ENCODE data around the gene CHD5.
A peak's percentile ranks its signal among the peaks of the same experiment; 100 is the strongest.

The CHD5 gene

DNA sequence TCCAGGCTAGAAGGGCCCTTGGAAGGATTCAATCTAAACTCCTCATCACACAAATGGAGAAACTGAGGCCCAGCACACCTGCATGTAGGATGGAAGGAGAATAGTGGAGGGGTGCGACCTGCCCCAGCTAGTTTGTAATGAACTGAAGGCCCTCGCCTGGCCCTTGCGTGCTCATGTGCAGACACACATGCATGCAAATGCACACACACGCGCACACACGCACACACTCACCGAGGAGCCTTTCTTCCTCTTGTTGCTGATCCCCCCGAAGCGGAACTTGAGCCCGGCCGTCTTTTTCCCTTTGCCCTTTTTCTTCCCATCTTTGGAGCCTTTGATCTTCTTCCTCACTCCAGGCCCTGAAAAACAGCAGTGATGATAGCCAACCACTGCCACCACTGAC, 27.9 kb downstream of the CHD5 start:
- DNase-seq (ENCODE audit: low spot score) = no peak

DNA sequence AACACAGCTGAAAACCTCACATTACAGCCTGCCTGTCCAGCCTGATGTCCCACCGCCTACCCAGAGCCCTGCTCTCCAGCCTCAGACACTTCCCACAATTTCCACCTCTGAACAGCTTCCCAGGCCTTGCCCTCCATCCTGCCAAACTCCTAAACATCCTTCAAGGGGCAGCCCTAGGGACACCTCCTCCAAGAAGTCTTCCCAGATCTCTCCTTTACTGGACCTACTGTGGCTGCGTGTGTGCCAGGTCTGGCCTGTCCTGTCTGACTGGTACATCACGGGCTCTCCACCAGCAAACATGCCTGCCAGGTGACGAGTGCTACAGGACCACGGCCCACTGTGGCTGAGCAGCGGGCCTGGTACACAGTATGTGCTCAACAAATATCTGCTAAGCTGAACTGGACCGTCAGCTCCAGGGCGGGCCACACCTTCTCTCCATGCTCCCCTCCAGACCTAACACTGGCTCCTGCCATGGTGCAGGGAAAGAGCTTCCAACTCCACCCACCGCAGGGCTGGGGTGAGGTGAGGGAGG, 28.8 kb downstream of the CHD5 start:
- DNase-seq (ENCODE audit: low spot score) = no peak

GRCh38 chr1:6150006-6150938, 29.8 kb downstream of the CHD5 start:
- no peak for DNase-seq (ENCODE audit: low spot score)

DNA sequence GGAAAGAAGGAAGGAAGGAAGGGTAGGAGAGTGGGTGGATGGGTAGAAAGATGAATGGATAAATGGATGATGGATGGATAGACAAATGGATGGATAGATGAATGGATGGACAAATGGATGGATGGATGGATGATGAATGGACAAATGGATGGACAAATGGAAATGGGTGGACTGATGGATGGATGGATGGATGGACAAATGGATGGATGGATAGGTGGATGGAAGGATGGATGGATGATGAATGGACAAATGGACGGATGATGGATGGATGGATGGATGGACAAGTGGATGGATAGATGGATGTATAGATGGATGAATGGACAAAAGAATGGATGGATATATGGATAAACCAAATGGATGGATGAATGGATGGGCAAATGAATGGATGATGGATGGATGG, 30.5 kb downstream of the CHD5 start:
- no peak for DNase-seq (ENCODE audit: low spot score)

DNA sequence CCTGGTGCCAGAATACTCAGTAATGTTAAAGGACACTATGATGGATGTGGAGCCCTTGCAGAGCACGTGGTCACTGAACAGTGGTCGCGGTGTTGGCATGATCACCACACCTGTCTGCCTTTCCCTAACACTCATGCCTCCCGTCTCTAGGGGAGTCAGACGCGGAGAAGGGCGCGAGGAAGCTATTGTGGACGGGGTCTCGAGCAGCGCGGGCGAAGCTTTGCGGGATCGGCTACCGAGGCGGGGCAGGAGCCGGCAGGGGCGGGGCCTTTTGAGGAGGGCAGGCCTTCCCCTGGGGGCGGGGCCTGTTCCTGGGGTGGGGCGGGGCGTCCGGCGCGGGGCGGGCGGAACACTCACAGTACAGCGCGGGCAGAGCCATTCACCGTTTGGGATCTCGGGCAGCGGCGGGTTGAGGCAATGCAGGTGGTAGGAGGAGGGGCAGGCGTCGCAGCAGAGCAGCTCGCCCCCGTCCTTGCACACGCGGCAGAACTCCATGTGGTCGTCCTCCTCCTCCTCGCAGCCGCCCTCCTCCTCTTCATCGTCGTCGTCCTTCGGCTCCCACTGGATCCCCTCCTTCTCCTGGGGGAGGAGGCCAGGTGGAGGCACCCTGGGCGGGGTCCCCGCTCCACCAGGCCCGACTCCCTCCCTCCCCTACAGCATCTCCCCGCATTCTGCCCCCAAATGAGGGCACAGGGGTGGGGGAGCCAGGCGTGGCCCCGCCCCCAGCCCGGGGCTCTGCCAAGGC, 31.5 kb downstream of the CHD5 start:
- DNase-seq (ENCODE audit: low spot score) = peak; percentile 58

DNA sequence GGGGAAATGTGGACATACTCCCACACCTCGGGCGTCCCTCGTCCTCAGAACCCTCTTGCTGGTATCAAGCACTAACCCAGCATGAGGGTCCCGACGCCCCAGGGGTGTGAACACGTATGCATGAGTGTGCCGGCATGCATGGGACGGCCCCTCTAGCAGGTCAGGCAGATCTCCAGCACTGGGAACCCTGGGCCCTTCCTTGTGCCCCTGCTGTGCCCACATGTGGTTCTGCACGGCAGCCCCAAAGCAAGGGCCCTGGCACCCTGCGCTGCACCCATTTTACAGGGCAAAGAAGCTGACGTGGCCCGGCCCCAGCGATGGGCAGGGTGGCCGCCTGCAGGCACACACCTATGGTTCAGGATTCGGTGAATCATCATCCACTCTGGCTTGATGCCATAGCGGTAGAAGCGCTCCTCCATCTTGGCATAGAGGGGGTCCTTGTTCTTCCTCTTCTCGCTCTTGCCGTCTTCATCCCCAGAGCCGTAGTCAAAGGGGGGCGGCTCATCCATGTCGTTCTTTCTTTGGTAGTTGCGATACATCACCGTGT, 34.2 kb downstream of the CHD5 start:
- no peak for DNase-seq (ENCODE audit: low spot score)

DNA sequence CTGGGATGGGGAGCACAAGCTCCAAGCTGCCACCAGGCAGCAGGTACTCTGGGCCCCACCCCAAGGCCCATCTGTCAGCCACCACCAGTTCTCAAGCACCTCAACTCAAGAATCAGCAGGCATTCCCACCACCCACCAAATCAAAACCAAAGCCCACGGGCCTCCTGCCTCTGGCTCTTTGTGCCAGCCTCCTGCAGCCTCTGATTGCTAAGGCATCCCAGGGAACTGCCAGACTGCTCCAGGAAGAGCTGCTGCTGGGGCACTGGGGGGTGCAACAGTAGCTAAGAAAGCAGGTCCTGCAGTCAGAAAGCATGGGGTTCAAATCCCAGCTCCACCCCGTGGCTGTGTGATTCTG, 34.7 kb downstream of the CHD5 start:
- no peak for DNase-seq (ENCODE audit: low spot score)

GRCh38 chr1:6144647-6145395, 35.3 kb downstream of the CHD5 start:
- no peak for DNase-seq (ENCODE audit: low spot score)

GRCh38 chr1:6144175-6144574, 35.9 kb downstream of the CHD5 start:
- no peak for DNase-seq (ENCODE audit: low spot score)

GRCh38 chr1:6143395-6143794, 36.7 kb downstream of the CHD5 start:
- no peak for DNase-seq (ENCODE audit: low spot score)

DNA sequence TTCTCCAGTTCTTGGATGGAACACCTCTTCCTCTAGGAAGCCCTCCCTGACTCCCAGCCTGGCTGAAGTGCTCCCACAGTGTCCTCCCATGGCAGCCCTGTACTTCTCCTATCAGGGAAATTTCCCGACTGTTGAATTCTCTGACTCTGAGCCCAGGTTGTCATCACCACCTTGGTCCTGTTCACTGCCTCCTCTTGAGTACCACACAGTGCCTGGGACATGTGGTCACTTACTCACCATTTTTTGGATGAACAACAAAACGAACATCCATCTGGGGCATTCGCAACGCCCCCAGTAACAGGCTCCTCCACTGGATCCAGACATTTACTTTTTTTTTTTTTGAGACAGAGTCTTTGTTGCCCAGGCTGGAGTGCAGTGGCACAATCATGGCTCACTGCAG, 37.4 kb downstream of the CHD5 start:
- no peak for DNase-seq (ENCODE audit: low spot score)

DNA sequence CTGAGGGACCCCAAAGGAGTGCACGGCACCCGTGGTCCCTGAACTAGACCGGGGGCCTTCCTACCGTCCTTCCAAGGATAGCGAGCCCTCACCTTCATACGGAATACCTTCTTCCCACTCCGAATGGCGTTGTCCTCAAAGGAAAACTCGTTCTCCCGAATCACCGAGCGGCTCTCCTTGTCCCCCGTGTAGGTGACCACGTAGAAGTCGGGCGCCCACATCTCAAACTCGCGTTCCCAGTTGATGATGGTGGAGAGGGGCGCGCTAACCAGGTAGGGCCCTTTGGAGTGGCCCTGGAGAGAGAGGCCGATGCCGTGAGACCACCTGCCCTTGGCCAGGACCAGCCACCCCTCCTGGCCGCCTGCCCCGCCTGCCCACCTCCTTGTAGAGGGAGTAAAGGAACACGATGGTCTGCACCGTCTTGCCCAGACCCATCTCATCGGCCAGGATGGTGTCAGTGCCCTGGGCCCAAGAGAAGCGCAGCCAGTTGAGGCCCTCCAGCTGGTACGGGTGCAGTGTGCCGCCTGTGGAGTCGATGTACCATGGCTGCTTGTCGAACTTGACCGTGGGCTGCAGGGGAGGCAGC, 38.0 kb downstream of the CHD5 start:
- no peak for DNase-seq (ENCODE audit: low spot score)

DNA sequence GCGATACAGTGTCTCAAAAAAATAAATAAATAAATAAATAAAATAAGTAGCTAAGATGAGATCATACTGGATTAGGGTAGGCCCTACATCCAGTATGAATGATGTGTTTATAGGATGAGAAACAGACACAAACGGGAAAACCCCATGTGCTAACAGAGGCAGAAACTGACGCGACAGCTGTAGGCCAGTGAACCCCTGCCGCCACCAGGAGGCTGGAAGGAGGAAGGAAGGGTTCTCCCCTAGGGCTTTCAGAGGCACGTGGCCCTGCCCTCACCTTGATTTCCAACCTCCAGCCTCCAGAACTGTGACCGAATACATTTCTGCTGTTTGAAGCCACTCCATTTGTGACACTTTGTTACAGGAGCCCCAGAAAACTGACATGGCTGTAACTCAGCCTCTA, 38.5 kb downstream of the CHD5 start:
- DNase-seq (ENCODE audit: low spot score) = no peak

DNA sequence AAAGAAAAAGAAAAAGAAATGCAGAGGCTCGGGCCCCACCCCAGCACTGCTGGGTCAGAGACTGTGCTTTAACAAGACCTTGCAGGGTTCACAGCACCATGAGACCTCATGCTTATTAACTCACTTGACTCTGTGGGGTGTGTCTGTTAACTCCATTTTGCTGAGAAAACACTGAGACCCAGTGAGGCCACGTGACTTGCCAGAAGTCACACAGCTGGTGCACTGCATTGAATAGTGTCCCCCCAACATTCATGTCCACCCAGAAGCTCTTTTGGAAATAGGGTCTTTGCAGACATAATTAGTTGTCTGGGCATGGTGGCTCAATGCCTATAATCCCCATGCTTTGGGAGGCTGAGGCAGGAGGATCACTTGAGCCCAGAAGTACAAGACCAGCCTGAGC, 39.7 kb downstream of the CHD5 start:
- no peak for DNase-seq (ENCODE audit: low spot score)

DNA sequence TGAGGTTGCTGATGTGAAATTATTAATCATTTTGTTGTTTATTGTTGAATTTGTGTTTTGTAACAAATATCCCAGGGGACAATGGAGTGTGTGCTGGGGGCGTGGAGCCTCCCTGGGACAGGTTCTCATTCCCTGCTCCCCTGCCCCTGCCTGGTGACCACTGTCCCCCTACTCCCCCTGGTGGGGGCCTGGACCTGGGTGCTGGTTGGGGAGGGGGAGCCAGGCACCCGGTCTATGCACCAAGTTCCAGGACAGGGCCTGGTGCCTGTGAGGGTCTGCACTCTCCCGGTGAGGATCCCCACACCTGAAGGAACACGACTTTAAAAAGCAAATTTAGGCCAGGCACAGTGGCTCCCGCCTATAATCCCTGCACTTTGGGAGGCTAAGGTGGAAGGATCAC, 42.4 kb downstream of the CHD5 start:
- no peak for DNase-seq (ENCODE audit: low spot score)

- DNase-seq (ENCODE audit: low spot score) = no peak
Measured at GRCh38 chr1:6136516-6137220, 43.5 kb downstream of the CHD5 start.

- no peak for DNase-seq (ENCODE audit: low spot score)
Measured at GRCh38 chr1:6134741-6135510, 45.2 kb downstream of the CHD5 start.

DNA sequence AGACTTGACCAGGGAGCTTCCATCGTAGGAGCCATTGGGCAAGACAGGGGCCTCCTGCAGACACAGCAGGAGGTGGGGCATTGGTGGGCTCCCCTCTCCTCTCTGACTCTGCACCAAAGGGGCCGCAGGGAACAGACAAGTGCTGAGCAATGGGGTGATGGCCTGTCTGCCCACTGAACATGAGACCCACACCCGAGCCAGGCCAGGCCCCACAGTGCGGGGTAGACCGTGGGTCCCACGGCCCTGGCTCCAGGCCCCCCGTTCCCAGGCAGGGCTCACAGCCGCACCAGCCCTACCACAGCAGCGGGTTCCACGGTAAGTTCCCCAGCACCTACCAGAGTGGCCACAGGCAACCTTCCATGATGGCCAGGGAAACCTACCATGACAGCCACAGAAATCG, 45.9 kb downstream of the CHD5 start:
- no peak for DNase-seq (ENCODE audit: low spot score)

- DNase-seq (ENCODE audit: low spot score) = no peak
Measured at GRCh38 chr1:6133146-6133895, 46.8 kb downstream of the CHD5 start.

- no peak for DNase-seq (ENCODE audit: low spot score)
Measured at GRCh38 chr1:6131561-6131960, 48.6 kb downstream of the CHD5 start.
